ENCODE data around the gene NCR1.

DNA sequence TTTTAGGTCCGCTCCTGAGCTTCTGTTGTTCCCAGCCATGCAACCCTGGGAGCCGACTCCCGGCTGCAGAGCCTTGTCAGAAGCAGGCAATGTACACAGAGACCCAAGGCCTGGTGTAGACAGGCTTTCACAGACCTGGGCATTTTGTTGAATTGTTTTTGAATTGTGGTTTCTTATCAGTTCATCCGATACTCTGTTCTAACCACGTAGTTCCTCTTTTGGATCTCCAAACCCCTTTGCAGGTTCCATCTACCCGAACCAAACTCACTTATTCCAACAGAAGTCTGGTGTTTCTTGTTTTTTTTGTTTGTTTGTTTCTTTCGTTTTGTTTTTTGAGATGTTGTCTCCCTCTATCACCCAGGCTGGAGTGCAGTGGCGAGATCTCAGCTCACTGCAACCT lies 53.9 kb downstream of the NCR1 start:
- TF ChIP-seq, protein P1, sequence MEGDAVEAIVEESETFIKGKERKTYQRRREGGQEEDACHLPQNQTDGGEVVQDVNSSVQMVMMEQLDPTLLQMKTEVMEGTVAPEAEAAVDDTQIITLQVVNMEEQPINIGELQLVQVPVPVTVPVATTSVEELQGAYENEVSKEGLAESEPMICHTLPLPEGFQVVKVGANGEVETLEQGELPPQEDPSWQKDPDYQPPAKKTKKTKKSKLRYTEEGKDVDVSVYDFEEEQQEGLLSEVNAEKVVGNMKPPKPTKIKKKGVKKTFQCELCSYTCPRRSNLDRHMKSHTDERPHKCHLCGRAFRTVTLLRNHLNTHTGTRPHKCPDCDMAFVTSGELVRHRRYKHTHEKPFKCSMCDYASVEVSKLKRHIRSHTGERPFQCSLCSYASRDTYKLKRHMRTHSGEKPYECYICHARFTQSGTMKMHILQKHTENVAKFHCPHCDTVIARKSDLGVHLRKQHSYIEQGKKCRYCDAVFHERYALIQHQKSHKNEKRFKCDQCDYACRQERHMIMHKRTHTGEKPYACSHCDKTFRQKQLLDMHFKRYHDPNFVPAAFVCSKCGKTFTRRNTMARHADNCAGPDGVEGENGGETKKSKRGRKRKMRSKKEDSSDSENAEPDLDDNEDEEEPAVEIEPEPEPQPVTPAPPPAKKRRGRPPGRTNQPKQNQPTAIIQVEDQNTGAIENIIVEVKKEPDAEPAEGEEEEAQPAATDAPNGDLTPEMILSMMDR (IDR thresholded peaks at IDR 0.05) = no peak
- no peak for TF ChIP-seq POLR2A (IDR thresholded peaks at IDR 0.05)

All from right lobe of liver (tissue), 4 donors.